Right lobe of liver (tissue), 4 donors: ENCODE results near the gene MYZAP.

ENCODE experiments used
- POLR2A ChIP-seq: fragments of 450-650 bp; IDR thresholded peaks from one replicate; pipeline ENCODE4 v1.6.1; 2017; ENCODE audit warnings: antibody characterized with exemption, mild to moderate bottlenecking
- TF ChIP-seq, protein P1 (sequence below), 4 donors: fragments of 200-600 bp in 3 of 4; fragments of 450-650 bp in 1 of 4; IDR thresholded peaks; one replicate each; pipeline versions ENCODE4 v1.5.1 to v1.8.0; 2016 to 2022; ENCODE audit warnings: antibody characterized with exemption in 4 of 4, mild to moderate bottlenecking in 2 of 4
- donor health status: DM: no; HTN: no; CAD: no.
- donor health status: DM: no; HTN: no; CAD: no.
- donor health status: DM: no; HTN: yes; CAD: no.

DNA sequence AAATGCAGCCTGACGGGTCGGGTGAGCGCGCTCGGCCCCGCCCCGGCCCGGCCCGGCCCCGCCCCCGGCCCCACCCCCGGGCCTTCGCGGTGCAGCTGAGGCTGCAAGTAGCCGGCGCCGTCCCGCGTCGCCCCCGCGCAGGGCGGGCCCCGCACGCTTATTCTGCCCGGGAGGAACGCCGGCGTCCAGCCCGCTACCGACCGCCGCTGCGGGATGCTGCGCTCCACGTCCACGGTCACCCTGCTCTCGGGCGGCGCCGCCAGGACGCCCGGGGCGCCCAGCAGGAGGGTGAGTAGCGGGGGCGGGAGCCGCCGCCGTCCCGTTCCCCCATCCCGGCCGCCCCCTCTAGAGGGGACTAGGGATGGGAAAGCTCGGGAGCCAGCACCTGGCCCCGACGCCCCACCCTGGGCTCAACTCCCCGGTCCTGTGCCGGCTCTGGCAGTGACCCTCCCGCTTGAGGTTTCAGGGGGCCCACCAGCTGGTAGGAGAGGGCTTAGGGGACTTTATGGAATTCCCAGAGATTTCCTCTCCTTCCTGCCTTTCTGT, at the start of gene MYZAP:
- no peak for TF ChIP-seq POLR2A
- TF ChIP-seq, protein P1, sequence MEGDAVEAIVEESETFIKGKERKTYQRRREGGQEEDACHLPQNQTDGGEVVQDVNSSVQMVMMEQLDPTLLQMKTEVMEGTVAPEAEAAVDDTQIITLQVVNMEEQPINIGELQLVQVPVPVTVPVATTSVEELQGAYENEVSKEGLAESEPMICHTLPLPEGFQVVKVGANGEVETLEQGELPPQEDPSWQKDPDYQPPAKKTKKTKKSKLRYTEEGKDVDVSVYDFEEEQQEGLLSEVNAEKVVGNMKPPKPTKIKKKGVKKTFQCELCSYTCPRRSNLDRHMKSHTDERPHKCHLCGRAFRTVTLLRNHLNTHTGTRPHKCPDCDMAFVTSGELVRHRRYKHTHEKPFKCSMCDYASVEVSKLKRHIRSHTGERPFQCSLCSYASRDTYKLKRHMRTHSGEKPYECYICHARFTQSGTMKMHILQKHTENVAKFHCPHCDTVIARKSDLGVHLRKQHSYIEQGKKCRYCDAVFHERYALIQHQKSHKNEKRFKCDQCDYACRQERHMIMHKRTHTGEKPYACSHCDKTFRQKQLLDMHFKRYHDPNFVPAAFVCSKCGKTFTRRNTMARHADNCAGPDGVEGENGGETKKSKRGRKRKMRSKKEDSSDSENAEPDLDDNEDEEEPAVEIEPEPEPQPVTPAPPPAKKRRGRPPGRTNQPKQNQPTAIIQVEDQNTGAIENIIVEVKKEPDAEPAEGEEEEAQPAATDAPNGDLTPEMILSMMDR (IDR thresholded peaks at IDR 0.05) = no peak
